A673 (cell line): ENCODE data around the gene ZCWPW2. TPM values are rescaled to one million over a fixed set of nuclear protein-coding genes. Genes with fewer than 3 reads are reported as not detected.

ENCODE experiments used
- BruUV-seq: library from RNA; stranded (reverse); fragments of 400-500 nt; replicated peaks from 2 replicates; lab custom pipeline; 2021; lab: Mats Ljungman, UMichigan
- CTCF ChIA-PET: fragments of 300-600 bp; sonication (Branson Sonifier 250); formaldehyde crosslinking; loops from one replicate; lab custom pipeline; 2022; ENCODE audit warnings: antibody characterized with exemption; lab: Charles Lee
- POLR2A ChIA-PET: fragments of 300-600 bp; sonication (Branson Sonifier 250); formaldehyde crosslinking; loops from one replicate; lab custom pipeline; 2022; ENCODE audit warnings: antibody characterized with exemption; ENCODE audit not compliant: low non-redundant PET; lab: Charles Lee
- DNase-seq: peaks from one replicate; pipeline ENCODE4 v3.0.0-alpha.2; 2015; ENCODE audit warnings: low spot score
- H3K27ac ChIP-seq: fragments of 200-600 bp; sonication (generic); 2 replicates; pipeline ENCODE4 v1.5.1; 2016; ENCODE audit warnings: mixed run types, low read depth, mild to moderate bottlenecking, mixed read lengths, antibody characterized with exemption, low read length; ENCODE audit not compliant: poor library complexity, severe bottlenecking
- H3K27me3 ChIP-seq: fragments of 200-600 bp; sonication (generic); replicated peaks from 2 replicates; pipeline ENCODE4 v1.6.1; 2017; ENCODE audit warnings: mixed run types, low read depth, mild to moderate bottlenecking, mixed read lengths, antibody characterized with exemption, low read length; ENCODE audit not compliant: insufficient read depth, poor library complexity
- H3K36me3 ChIP-seq: fragments of 200-600 bp; sonication (generic); 2 replicates; pipeline ENCODE4 v1.6.1; 2016; ENCODE audit warnings: mixed run types, mild to moderate bottlenecking, mixed read lengths, antibody characterized with exemption, low read length; ENCODE audit not compliant: insufficient read depth, poor library complexity, severe bottlenecking
- H3K4me1 ChIP-seq: fragments of 200-600 bp; sonication (generic); 2 replicates; pipeline ENCODE4 v1.6.1; 2017; ENCODE audit warnings: mixed run types, mild to moderate bottlenecking, mixed read lengths, antibody characterized with exemption, low read length; ENCODE audit not compliant: insufficient read depth, poor library complexity, severe bottlenecking
- H3K4me3 ChIP-seq: fragments of 200-600 bp; sonication (generic); 2 replicates; pipeline ENCODE4 v1.5.1; 2016; ENCODE audit warnings: low read depth, mixed run types, mild to moderate bottlenecking, mixed read lengths, low read length; ENCODE audit not compliant: poor library complexity, severe bottlenecking
- H3K9me3 ChIP-seq: fragments of 200-600 bp; sonication (generic); 2 replicates; pipeline ENCODE4 v1.6.1; 2016; ENCODE audit warnings: mixed run types, low read depth, mild to moderate bottlenecking, mixed read lengths, antibody characterized with exemption, low read length; ENCODE audit not compliant: poor library complexity, severe bottlenecking
- EZH2 ChIP-seq: fragments of 200-600 bp; sonication (generic); IDR thresholded peaks from 2 replicates; pipeline ENCODE4 v1.6.1; 2017; ENCODE audit warnings: borderline replicate concordance, low read depth, mild to moderate bottlenecking, mixed read lengths, antibody characterized with exemption, low read length; ENCODE audit not compliant: poor library complexity, severe bottlenecking
- intact Hi-C: fragments of 100-400 bp; cut with micrococcal nuclease; formaldehyde crosslinking; loops from one replicate; pipeline ENCODE4 v1.10.0; 2022; ENCODE audit not compliant: unreplicated experiment
- total RNA-seq: library from RNA; stranded (reverse); gene quantifications from 2 replicates; pipeline ENCODE4 v1.2.3, GENCODE V29; 2021
- TF ChIP-seq, protein P1 (sequence below): fragments of 300-800, 200-600 bp; sonication (generic); conservative IDR thresholded peaks from 2 replicates; pipeline ENCODE4 v1.5.1; 2017; ENCODE audit warnings: low read depth, mild to moderate bottlenecking, antibody characterized with exemption, low read length, moderate library complexity, mixed read lengths

Gene ZCWPW2
- total RNA-seq, 1 experiment from 2014 or later: not detected

DNA sequence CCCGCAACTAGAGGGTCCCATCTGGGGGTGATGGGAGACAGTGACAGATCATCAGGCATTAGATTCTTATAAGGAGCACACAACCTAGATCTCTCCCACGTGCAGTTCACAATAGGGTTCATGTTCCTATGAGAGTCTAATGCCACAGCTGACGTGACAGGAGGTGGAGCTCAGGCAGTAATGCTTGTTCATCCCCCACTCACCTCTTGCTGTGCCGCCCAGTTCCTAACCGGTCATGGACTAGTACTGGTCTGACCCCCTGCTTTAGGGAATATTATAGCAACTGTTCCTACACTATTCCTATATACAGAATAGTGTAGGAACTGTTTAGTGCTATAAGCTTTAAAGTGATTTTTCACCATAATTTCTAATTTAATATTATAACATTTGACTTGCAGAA is 128.2 kb downstream of the ZCWPW2 start:
- no peak for TF ChIP-seq EZH2
- TF ChIP-seq, protein P1, sequence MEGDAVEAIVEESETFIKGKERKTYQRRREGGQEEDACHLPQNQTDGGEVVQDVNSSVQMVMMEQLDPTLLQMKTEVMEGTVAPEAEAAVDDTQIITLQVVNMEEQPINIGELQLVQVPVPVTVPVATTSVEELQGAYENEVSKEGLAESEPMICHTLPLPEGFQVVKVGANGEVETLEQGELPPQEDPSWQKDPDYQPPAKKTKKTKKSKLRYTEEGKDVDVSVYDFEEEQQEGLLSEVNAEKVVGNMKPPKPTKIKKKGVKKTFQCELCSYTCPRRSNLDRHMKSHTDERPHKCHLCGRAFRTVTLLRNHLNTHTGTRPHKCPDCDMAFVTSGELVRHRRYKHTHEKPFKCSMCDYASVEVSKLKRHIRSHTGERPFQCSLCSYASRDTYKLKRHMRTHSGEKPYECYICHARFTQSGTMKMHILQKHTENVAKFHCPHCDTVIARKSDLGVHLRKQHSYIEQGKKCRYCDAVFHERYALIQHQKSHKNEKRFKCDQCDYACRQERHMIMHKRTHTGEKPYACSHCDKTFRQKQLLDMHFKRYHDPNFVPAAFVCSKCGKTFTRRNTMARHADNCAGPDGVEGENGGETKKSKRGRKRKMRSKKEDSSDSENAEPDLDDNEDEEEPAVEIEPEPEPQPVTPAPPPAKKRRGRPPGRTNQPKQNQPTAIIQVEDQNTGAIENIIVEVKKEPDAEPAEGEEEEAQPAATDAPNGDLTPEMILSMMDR: no peak
- no peak overlapping the region for H3K4me3 ChIP-seq
- H3K27me3 ChIP-seq: no peaks in the 10 kb centered on the region
- no peak for DNase-seq
- no peak overlapping the region for H3K27ac ChIP-seq
- no peaks in the 10 kb centered on the region for H3K9me3 ChIP-seq
- POLR2A ChIA-PET: no interaction called here
- no peaks in the 10 kb centered on the region for H3K4me1 ChIP-seq
- no TSS peak for BruUV-seq
- CTCF ChIA-PET: no interaction called here
- intact Hi-C loops: loop anchor here (2.0 to 10.0 kb wide), 2 partner anchors 250 to 1288 kb away; no protein-coding TSS in a partner anchor
- H3K36me3 ChIP-seq: no peaks in the 10 kb centered on the region

DNA sequence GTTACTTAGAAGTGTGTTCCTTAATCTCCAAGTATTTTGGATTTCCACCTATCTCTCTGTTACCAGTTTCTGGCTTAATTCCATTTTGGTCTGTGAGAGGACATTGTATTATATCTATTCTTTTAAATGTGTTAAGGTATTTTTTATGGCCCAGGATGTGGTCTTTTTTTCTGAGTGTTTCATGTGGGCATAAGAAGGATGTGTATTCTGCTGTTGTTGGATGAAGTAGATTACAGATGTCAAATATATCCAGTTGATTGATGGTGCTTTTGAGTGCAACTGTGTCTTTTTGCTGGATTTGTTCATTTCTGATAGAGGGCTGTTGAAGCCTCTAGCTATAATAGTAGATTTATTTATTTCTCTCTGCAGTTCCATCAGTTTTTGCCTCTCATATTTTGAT is 136.6 kb downstream of the ZCWPW2 start:
- Histone ChIP-seq H3K27me3 (no peaks in the 10 kb centered on the region), H3K9me3 (no peaks in the 10 kb centered on the region), H3K4me1 (no peaks in the 10 kb centered on the region), H3K4me3 (no peak overlapping the region), H3K27ac (no peak overlapping the region), H3K36me3 (no peaks in the 10 kb centered on the region)
- ChIA-PET CTCF (no interaction called here), POLR2A (no interaction called here)
- DNase-seq: no peak
- intact Hi-C loops: no loop called here
- no peak for TF ChIP-seq EZH2
- TF ChIP-seq, protein P1: no peak
- no TSS peak for BruUV-seq

- no peaks in the 10 kb centered on the region for H3K4me1 ChIP-seq
- H3K36me3 ChIP-seq: no peaks in the 10 kb centered on the region
- no peak overlapping the region for H3K27ac ChIP-seq
- H3K27me3 ChIP-seq: no peaks in the 10 kb centered on the region
- H3K9me3 ChIP-seq: no peaks in the 10 kb centered on the region
- no peak for DNase-seq
- H3K4me3 ChIP-seq: no peak overlapping the region
- POLR2A ChIA-PET: no interaction called here
- CTCF ChIA-PET: no interaction called here
- BruUV-seq: no TSS peak
- intact Hi-C loops: no loop called here
- no peak for TF ChIP-seq EZH2
- TF ChIP-seq, protein P1: no peak
Observed at GRCh38 chr3:28495301-28495700, 146.8 kb downstream of the ZCWPW2 start.
